Sigmoid colon (tissue), 7 donors: ENCODE measurements around the gene PLEKHG5. TPM values are rescaled to one million over a fixed set of nuclear protein-coding genes. Genes with fewer than 3 reads are reported as not detected.
"Not testable (repeated sequence)": the region's sequence is repeated elsewhere in the genome, so short reads cannot be mapped to it uniquely, and the experiment has no call there.

Source experiments
- DNase-seq: peaks from one replicate; pipeline ENCODE4 v3.0.0-alpha.2; 2019
- H3K27ac ChIP-seq, 4 donors: fragments of 200-600 bp; sonication (generic); one replicate each; pipeline ENCODE4 v1.5.1; 2016 to 2019; ENCODE audit warnings: mild to moderate bottlenecking in 1 of 4
- H3K27me3 ChIP-seq, 3 donors: fragments of 200-600 bp; sonication (generic); one replicate each; pipeline ENCODE4 v1.5.1; 2019; ENCODE audit warnings: mild to moderate bottlenecking in 1 of 3
- H3K36me3 ChIP-seq, 4 donors: fragments of 200-600 bp; sonication (generic); one replicate each; pipeline ENCODE4 v1.5.1; 2016 to 2019
- H3K4me1 ChIP-seq, 4 donors: fragments of 200-600 bp; sonication (generic); one replicate each; pipeline ENCODE4 v1.5.1; 2017 to 2019
- H3K4me3 ChIP-seq, 4 donors: fragments of 200-600 bp; sonication (generic); one replicate each; pipeline ENCODE4 v1.5.1; 2017 to 2019; ENCODE audit warnings: mild to moderate bottlenecking in 2 of 4, moderate library complexity in 1 of 4
- H3K9me3 ChIP-seq, 4 donors: fragments of 200-600 bp in 3 of 4; sonication (generic) in 3 of 4; one replicate each; pipeline versions ENCODE4 v1.5.1 to v1.6.1; 2013 to 2019
- EP300 ChIP-seq, 4 donors: sonication (generic); formaldehyde crosslinking; IDR thresholded peaks; one replicate each; pipeline ENCODE4 v1.6.1; 2017; ENCODE audit warnings: antibody characterized with exemption in 4 of 4
- POLR2A ChIP-seq, 2 donors: fragments of 450-650 bp; IDR thresholded peaks; one replicate each; pipeline ENCODE4 v1.6.1; 2016; ENCODE audit warnings: antibody characterized with exemption in 2 of 2, mild to moderate bottlenecking in 2 of 2, moderate library complexity in 2 of 2
- POLR2AphosphoS5 ChIP-seq, 4 donors: sonication (generic); formaldehyde crosslinking; IDR thresholded peaks; one replicate each; pipeline ENCODE4 v1.6.1; 2017; ENCODE audit warnings: antibody characterized with exemption in 4 of 4
- WGBS, 2 donors: extraction: QIAGEN DNeasy Blood & Tissue Kit; methylation state at CpG; one replicate each; pipeline ENCODE4 v1.1.7; 2013; 5-methylcytosine and 5-hydroxymethylcytosine counted together
- intact Hi-C: fragments of 100-400 bp; cut with DNase I; formaldehyde crosslinking; loops from one replicate; pipeline ENCODE4 v1.15.1; 2023
- polyA plus RNA-seq, 3 donors: library from polyadenylated mRNA; stranded (reverse); fragments of 200-250 nt; gene quantifications; one replicate each; pipeline ENCODE4 v1.2.3, GENCODE V29; 2013
- total RNA-seq, 4 donors: library from RNA; depleted of rRNA; stranded (reverse); fragments of >200 nt; gene quantifications; one replicate each; pipeline ENCODE4 v1.1.0, GENCODE V29; 2016
- TF ChIP-seq, protein P1 (sequence below), 4 experiments: fragments of 450-650 bp in 3 of 4; fragments of 200-600 bp in 1 of 4; IDR thresholded peaks; one replicate each; pipeline ENCODE4 v1.5.1; 2016 to 2019; ENCODE audit warnings: antibody characterized with exemption in 4 of 4, mild to moderate bottlenecking in 3 of 4, moderate library complexity in 2 of 4
- donor health status: healthy with polysubstance abuse.
- donor health status: Bipolar disorder and iron deficiency.
- donor health status: healthy.

The PLEKHG5 gene
- total and polyA plus RNA-seq, 7 donors: 2.5 to 18.8 (median 5.4) TPM

DNA sequence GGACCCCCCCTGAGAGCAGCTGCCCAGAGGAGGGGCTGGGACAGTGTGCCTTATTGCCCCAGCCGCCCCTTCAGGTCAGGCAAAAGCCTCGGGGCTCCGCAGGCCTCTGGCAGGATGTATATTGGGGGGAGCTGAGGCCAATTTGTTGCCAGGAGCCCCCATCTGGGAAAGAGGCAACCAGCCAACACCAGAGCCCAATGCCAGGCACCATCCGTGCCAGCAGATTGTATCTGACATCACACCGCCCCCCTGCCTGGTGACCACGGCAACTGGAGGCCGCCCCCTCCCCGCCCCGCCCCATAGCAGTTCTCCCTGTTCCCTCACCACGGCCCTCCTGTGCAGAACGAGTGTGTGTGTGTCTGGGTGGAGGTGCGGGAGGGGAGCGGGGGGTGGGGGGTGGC lies 3.6 kb upstream of the PLEKHG5 start:
- Histone ChIP-seq H3K27me3 (peaks cover 0 to 19% (median 9%) of the 10 kb centered on the region in 3 donors), H3K4me3 (no peak overlapping the region), H3K36me3 (no peaks in the 10 kb centered on the region), H3K4me1 (peaks cover 0 to 33% (median 29%) of the 10 kb centered on the region in 4 donors), H3K9me3 (no peaks in the 10 kb centered on the region), H3K27ac (no peak overlapping the region)
- intact Hi-C loops: no loop called here
- 33 to 42% methylated on average over 13 of the region's 13 CpGs for WGBS, 2 donors
- TF ChIP-seq, protein P1, sequence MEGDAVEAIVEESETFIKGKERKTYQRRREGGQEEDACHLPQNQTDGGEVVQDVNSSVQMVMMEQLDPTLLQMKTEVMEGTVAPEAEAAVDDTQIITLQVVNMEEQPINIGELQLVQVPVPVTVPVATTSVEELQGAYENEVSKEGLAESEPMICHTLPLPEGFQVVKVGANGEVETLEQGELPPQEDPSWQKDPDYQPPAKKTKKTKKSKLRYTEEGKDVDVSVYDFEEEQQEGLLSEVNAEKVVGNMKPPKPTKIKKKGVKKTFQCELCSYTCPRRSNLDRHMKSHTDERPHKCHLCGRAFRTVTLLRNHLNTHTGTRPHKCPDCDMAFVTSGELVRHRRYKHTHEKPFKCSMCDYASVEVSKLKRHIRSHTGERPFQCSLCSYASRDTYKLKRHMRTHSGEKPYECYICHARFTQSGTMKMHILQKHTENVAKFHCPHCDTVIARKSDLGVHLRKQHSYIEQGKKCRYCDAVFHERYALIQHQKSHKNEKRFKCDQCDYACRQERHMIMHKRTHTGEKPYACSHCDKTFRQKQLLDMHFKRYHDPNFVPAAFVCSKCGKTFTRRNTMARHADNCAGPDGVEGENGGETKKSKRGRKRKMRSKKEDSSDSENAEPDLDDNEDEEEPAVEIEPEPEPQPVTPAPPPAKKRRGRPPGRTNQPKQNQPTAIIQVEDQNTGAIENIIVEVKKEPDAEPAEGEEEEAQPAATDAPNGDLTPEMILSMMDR (IDR thresholded peaks at IDR 0.05): no peak
- TF ChIP-seq EP300 (IDR thresholded peaks at IDR 0.05) (no peak), POLR2AphosphoS5 (IDR thresholded peaks at IDR 0.05) (no peak), POLR2A (IDR thresholded peaks at IDR 0.05) (no peak)
- no peak for DNase-seq

GRCh38 chr1:6494627-6495026 lies 3.2 kb upstream of the PLEKHG5 start:
- intact Hi-C loops: no loop called here
- Histone ChIP-seq H3K9me3 (no peaks in the 10 kb centered on the region), H3K4me1 (peaks cover 0 to 37% (median 33%) of the 10 kb centered on the region in 4 donors), H3K36me3 (no peaks in the 10 kb centered on the region), H3K27ac (no peak overlapping the region), H3K27me3 (peaks cover 0 to 19% (median 13%) of the 10 kb centered on the region in 3 donors), H3K4me3 (no peak overlapping the region)
- 75 to 91% methylated on average over 4 of the region's 4 CpGs for WGBS, 2 donors
- DNase-seq: no peak
- no peak for TF ChIP-seq POLR2AphosphoS5 (IDR thresholded peaks at IDR 0.05)
- no peak for TF ChIP-seq EP300 (IDR thresholded peaks at IDR 0.05)
- TF ChIP-seq POLR2A (IDR thresholded peaks at IDR 0.05): no peak
- TF ChIP-seq, protein P1 (IDR thresholded peaks at IDR 0.05): no peak

DNA sequence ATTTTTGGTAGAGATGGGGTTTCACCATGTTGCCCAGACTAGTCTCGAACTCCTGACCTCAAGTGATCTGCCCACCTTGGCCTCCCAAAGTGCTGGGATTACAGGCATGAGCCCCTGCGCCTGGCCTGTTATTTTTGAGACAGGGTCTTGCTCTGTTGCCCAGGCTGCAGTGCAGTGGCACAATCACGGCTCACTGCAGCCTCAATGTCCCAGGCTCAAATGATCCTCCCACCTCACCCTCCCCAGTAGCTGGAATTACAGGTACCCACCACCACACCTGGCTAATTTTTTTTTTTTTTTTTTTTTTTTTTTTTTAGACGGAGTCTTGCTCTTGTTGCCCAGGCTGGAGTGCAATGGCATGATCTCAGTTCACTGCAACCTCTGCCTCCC lies 2.4 kb upstream of the PLEKHG5 start:
- H3K9me3 ChIP-seq, DNase-seq, H3K27ac ChIP-seq, H3K4me3 ChIP-seq, H3K36me3 ChIP-seq, intact Hi-C loops: not testable (repeated sequence)
- H3K27me3 ChIP-seq: peaks cover 0 to 14% (median 13%) of the 10 kb centered on the region in 3 donors
- peaks cover 0 to 40% (median 34%) of the 10 kb centered on the region in 4 donors for H3K4me1 ChIP-seq
- WGBS, 2 donors: 81 to 82% methylated on average over 4 of the region's 4 CpGs

DNA sequence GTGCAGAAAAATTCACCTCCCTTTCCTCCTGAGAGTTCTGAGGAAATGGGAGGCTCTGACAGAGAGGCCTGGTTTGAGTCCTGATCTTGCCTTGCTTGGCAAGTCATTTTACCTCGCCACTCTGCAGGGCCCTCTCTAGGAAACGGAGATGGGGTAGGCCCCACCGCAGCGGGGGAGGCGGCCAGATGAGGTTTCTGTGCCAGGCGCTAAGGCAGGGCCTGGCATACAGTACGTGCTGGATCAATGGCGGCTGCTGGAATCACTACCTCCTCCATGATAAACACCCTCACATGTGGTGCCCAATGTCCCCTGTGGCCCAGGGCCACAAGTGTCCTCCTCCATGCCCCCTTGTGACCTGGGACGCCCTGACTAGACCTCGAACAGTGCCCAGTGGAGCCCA lies 499 bp upstream of the PLEKHG5 start:
- TF ChIP-seq, protein P1 (IDR thresholded peaks at IDR 0.05): no peak
- TF ChIP-seq POLR2A (IDR thresholded peaks at IDR 0.05) (no peak), POLR2AphosphoS5 (IDR thresholded peaks at IDR 0.05) (no peak), EP300 (IDR thresholded peaks at IDR 0.05) (no peak)
- 83 to 85% methylated on average over 10 of the region's 10 CpGs for WGBS, 2 donors

DNA sequence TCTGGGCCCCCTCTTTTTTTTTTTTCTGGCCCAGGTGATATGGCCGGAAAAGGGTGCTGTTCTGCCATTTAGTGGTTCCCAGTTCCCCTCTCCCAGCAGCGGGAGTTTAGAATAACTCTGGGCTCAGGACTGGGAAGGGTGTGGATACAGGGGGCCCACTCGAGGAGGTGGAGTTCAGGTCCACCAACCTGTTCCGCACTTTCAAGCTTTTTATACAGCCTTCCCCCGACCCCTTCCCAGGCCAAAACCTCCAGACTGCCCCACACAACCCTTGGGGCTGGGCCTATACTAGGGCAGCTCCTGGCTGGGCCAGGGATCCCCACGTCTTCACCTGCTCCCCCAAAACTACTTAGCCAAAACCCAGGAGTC lies 402 bp downstream of the PLEKHG5 start:
- H3K4me3 ChIP-seq: peak overlapping the region; percentile 40 to 68 (median 52)
- H3K36me3 ChIP-seq: no peaks in the 10 kb centered on the region
- peak overlapping the region; percentile 53 to 76 (median 60) for H3K27ac ChIP-seq
- TF ChIP-seq POLR2AphosphoS5 (IDR thresholded peaks at IDR 0.05) (no peak), POLR2A (IDR thresholded peaks at IDR 0.05) (no peak), EP300 (IDR thresholded peaks at IDR 0.05) (no peak)
- TF ChIP-seq, protein P1 (IDR thresholded peaks at IDR 0.05): no peak
- 16 to 48% methylated on average over 6 of the region's 6 CpGs for WGBS, 2 donors
- peaks cover 3 to 24% (median 3%) of the 10 kb centered on the region in 3 donors for H3K27me3 ChIP-seq
- no peak for DNase-seq
- peaks cover 0 to 28% (median 23%) of the 10 kb centered on the region in 4 donors for H3K4me1 ChIP-seq
- no peaks in the 10 kb centered on the region for H3K9me3 ChIP-seq
- intact Hi-C loops: no loop called here

More for the DNA sequence above, 499 bp upstream of the PLEKHG5 start:
- Histone ChIP-seq H3K36me3 (no peaks in the 10 kb centered on the region), H3K4me3 (no peak overlapping the region), H3K27me3 (peaks cover 0 to 15% (median 0%) of the 10 kb centered on the region in 3 donors), H3K27ac (peak overlapping the region in 1 of 4 donors; percentile 76), H3K4me1 (peaks cover 0 to 29% (median 24%) of the 10 kb centered on the region in 4 donors), H3K9me3 (no peaks in the 10 kb centered on the region)
- intact Hi-C loops: no loop called here
- no peak for DNase-seq
